DOHH2 (cell line): ENCODE data around the gene MAK.

Experiments
- CTCF ChIP-seq: fragments of 200-600 bp; sonication (generic); IDR thresholded peaks from one replicate; pipeline ENCODE4 v1.5.1; 2014; ENCODE audit warnings: antibody characterized with exemption, mild to moderate bottlenecking, low read depth, low read length; ENCODE audit not compliant: poor library complexity, severe bottlenecking
- EZH2phosphoT487 ChIP-seq: fragments of 200-600 bp; sonication (generic); IDR thresholded peaks from 2 replicates; pipeline ENCODE4 v1.6.1; 2017; ENCODE audit warnings: borderline replicate concordance, mild to moderate bottlenecking, antibody characterized with exemption, low read length, moderate library complexity, mixed read lengths

DNA sequence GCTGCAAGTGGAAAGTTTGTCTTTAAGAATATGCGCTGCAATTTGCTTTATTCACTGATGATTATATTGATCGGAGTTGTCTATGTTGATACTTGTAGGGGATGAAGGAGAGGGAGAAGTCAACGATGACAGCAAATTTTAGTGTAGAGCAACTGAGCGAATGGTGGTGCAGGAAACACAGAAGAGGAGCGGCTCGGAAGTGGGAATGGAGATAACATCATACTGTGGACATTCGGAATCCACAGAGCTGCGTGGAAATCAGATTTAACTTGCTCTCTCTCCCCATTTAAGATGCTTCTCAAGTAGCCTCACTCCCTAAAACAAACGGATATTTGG lies 91.5 kb downstream of the MAK start:
- TF ChIP-seq CTCF (no peak), EZH2phosphoT487 (no peak)
